ENCODE measurements around the gene CCDC200. TPM values are rescaled to one million over a fixed set of nuclear protein-coding genes. Genes with fewer than 3 reads are reported as not detected.

The CCDC200 gene
- total RNA-seq, 1 donor from 2014 or later, result not detected

DNA sequence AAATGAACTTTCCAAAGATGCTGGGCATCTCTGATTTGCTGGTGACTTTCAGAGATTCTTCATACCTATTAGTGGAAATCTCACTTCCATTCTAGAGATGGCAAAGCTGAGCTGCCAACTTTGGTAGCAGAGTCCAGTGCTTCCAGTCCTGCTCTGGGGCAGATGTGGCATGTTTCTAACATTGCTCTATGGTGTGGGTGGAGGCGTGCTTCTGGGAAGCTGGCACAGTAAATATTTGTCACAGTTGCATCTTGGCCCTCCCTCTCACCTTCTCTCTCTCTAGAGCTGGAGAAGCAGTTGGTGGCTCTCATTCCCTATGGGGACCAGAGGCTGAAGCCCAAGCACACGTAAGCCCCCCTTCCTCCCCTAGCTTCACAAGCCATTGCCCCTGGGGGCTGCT lies 14.9 kb downstream of the CCDC200 start:
- H3K9me3 Mint-ChIP-seq (ENCODE audit: unreplicated experiment), result no peaks in the 10 kb centered on the region

GRCh38 chr17:43212641-43213490 lies 15.6 kb downstream of the CCDC200 start:
- Mint-ChIP-seq H3K36me3 (ENCODE audit: low read depth, unreplicated experiment) (peaks cover 25% of the 10 kb centered on the region), H3K27me3 (ENCODE audit: unreplicated experiment) (peaks cover 16% of the 10 kb centered on the region), H3K4me3 (ENCODE audit: unreplicated experiment) (peak overlapping the region; percentile 96), H3K27ac (ENCODE audit: unreplicated experiment) (peak overlapping the region; percentile 92), H3K4me1 (ENCODE audit: unreplicated experiment) (peaks cover 47% of the 10 kb centered on the region), H3K9me3 (ENCODE audit: unreplicated experiment) (no peaks in the 10 kb centered on the region)
- TF ChIP-seq CTCF (IDR thresholded peaks at IDR 0.05; ENCODE audit: unreplicated experiment), result no peak
- DNase-seq (ENCODE audit: low spot score), result no peak

More for the DNA sequence above, 14.9 kb downstream of the CCDC200 start:
- Mint-ChIP-seq H3K4me1 (ENCODE audit: unreplicated experiment) (peaks cover 51% of the 10 kb centered on the region), H3K27ac (ENCODE audit: unreplicated experiment) (no peak overlapping the region), H3K27me3 (ENCODE audit: unreplicated experiment) (peaks cover 17% of the 10 kb centered on the region), H3K36me3 (ENCODE audit: low read depth, unreplicated experiment) (peaks cover 21% of the 10 kb centered on the region), H3K4me3 (ENCODE audit: unreplicated experiment) (no peak overlapping the region)
- DNase-seq (ENCODE audit: low spot score), result no peak
- no peak for TF ChIP-seq CTCF (IDR thresholded peaks at IDR 0.05; ENCODE audit: unreplicated experiment)

DNA sequence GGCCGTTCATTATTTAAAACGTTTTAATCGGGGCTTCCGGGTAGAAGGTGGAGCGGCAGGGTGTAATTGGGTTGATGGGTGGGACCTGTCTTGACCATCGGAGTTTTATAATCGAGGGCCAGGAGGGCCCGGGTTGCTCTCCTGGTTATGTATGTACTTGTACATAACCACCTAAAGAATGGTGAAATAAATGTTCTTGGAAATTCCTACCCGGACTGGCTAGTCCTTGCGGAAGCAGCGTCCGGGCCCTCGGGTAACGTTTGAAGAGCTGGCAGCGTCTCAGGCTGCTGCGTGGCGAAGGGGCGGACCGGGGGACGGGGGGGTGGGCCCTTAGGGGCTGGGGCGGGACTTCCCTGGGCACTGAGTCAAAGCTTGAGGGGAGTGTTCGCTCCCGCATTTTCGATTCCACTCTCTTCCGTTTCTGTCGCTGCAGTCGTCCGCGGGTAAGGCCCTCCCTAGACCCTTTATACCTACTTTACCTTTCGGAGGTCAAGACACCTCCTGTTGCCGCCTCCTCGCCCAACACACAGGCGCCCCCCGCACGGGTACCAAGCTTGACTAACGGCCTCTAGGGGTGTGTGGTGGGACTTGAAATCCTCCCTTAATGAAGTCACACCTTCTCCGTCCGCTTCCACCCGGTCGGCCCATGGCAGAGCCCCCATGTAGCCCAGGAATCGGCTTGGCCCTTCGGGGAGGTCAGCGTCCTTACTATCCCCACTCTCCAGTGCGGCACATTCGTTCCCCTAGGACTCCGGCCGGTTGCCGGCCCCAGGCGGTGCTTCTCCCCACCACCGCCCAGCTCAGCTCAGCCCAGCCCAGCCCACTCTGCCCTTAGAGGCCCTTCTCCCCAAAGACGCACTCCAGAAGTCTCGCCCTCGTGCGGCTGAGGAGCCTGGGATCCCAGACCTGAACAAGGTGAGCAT lies 16.7 kb downstream of the CCDC200 start, which contains the start of gene TMEM106A:
TMEM106A (plus strand) TSS at position 396 of the 923 bp plus-strand sequence. CDS start 1,167 bp downstream, outside the sequence.
- peak; percentile 62 for DNase-seq (ENCODE audit: low spot score)
- Mint-ChIP-seq H3K4me1 (ENCODE audit: unreplicated experiment) (peaks cover 36% of the 10 kb centered on the region), H3K4me3 (ENCODE audit: unreplicated experiment) (peak within 1 kb of the TSS; percentile 96), H3K9me3 (ENCODE audit: unreplicated experiment) (no peaks in the 10 kb centered on the region), H3K36me3 (ENCODE audit: low read depth, unreplicated experiment) (peaks cover 26% of the 10 kb centered on the region), H3K27ac (ENCODE audit: unreplicated experiment) (peak within 1 kb of the TSS; percentile 92), H3K27me3 (ENCODE audit: unreplicated experiment) (peaks cover 13% of the 10 kb centered on the region)
- peak; percentile 24 for TF ChIP-seq CTCF (IDR thresholded peaks at IDR 0.05; ENCODE audit: unreplicated experiment)

DNA sequence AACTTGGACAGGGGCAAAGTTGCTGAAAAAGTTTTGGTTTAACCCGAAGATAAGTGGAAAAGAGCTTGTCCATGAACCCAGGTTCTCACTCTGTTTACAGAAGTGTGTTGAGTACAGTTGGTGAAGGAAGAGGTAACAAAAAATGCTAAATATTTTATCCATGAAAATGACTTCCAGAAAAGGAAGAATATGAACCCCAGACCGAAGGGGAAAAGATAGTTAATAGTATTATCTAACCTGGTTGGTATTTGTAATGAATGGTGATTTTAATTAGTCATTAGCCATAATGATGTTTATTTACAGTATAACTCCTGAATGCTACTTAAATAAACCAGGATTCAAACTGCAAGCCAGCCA lies 17.3 kb downstream of the CCDC200 start:
- no peak for DNase-seq (ENCODE audit: low spot score)
- Mint-ChIP-seq H3K4me3 (ENCODE audit: unreplicated experiment) (peak overlapping the region; percentile 96), H3K36me3 (ENCODE audit: low read depth, unreplicated experiment) (peaks cover 25% of the 10 kb centered on the region), H3K27ac (ENCODE audit: unreplicated experiment) (peak overlapping the region; percentile 80), H3K4me1 (ENCODE audit: unreplicated experiment) (peaks cover 35% of the 10 kb centered on the region), H3K27me3 (ENCODE audit: unreplicated experiment) (peaks cover 17% of the 10 kb centered on the region), H3K9me3 (ENCODE audit: unreplicated experiment) (no peaks in the 10 kb centered on the region)
- no peak for TF ChIP-seq CTCF (IDR thresholded peaks at IDR 0.05; ENCODE audit: unreplicated experiment)

Measured in endothelial cell (in vitro differentiated cells).